Measurements from ENCODE around the gene ACOT12.
"Not testable (repeated sequence)": the region's sequence is repeated elsewhere in the genome, so short reads cannot be mapped to it uniquely, and the experiment has no call there.

ACOT12 gene

GRCh38 chr5:81349161-81349560, 44.8 kb downstream of the ACOT12 start:
- Histone ChIP-seq H2AFZ (ENCODE audit: low read length, unreplicated experiment) (no peak overlapping the region), H3K27me3 (ENCODE audit: insufficient read depth, low read length) (no peaks in the 10 kb centered on the region), H3K4me3 (ENCODE audit: low read depth, low read length) (no peak overlapping the region), H3K4me1 (ENCODE audit: control insufficient read depth, insufficient read depth, low read length, unreplicated experiment) (no peaks in the 10 kb centered on the region), H3K27ac (ENCODE audit: low read depth, low read length) (no peak overlapping the region), H3K36me3 (ENCODE audit: insufficient read depth, low read length) (no peaks in the 10 kb centered on the region), H3K79me2 (ENCODE audit: control insufficient read depth, insufficient read depth, low read length, unreplicated experiment) (no peaks in the 10 kb centered on the region)

- no peaks in the 10 kb centered on the region for H3K36me3 ChIP-seq (ENCODE audit: insufficient read depth, low read length)
- H2AFZ ChIP-seq (ENCODE audit: low read length, unreplicated experiment), result no peak overlapping the region
- H3K27me3 ChIP-seq (ENCODE audit: insufficient read depth, low read length), result no peaks in the 10 kb centered on the region
- no peak overlapping the region for H3K4me3 ChIP-seq (ENCODE audit: low read depth, low read length)
- H3K27ac ChIP-seq (ENCODE audit: low read depth, low read length), result no peak overlapping the region
- no peaks in the 10 kb centered on the region for H3K79me2 ChIP-seq (ENCODE audit: control insufficient read depth, insufficient read depth, low read length, unreplicated experiment)
- no peaks in the 10 kb centered on the region for H3K4me1 ChIP-seq (ENCODE audit: control insufficient read depth, insufficient read depth, low read length, unreplicated experiment)
These were observed 48.4 kb downstream of the ACOT12 start for GRCh38 chr5:81345411-81346003.

GRCh38 chr5:81344736-81345135, 49.2 kb downstream of the ACOT12 start:
- Histone ChIP-seq H3K4me1 (ENCODE audit: control insufficient read depth, insufficient read depth, low read length, unreplicated experiment) (no peaks in the 10 kb centered on the region), H3K36me3 (ENCODE audit: insufficient read depth, low read length) (no peaks in the 10 kb centered on the region), H3K79me2 (ENCODE audit: control insufficient read depth, insufficient read depth, low read length, unreplicated experiment) (no peaks in the 10 kb centered on the region), H2AFZ (ENCODE audit: low read length, unreplicated experiment) (no peak overlapping the region), H3K27ac (ENCODE audit: low read depth, low read length) (no peak overlapping the region), H3K4me3 (ENCODE audit: low read depth, low read length) (no peak overlapping the region), H3K27me3 (ENCODE audit: insufficient read depth, low read length) (no peaks in the 10 kb centered on the region)

GRCh38 chr5:81338213-81338612, 55.7 kb downstream of the ACOT12 start:
- H3K27me3 ChIP-seq (ENCODE audit: insufficient read depth, low read length); H2AFZ ChIP-seq (ENCODE audit: low read length, unreplicated experiment); H3K4me1 ChIP-seq (ENCODE audit: control insufficient read depth, insufficient read depth, low read length, unreplicated experiment): not testable (repeated sequence)

GRCh38 chr5:81337803-81338202, 56.1 kb downstream of the ACOT12 start:
- Histone ChIP-seq H3K36me3 (ENCODE audit: insufficient read depth, low read length) (no peaks in the 10 kb centered on the region), H3K79me2 (ENCODE audit: control insufficient read depth, insufficient read depth, low read length, unreplicated experiment) (no peaks in the 10 kb centered on the region), H3K4me1 (ENCODE audit: control insufficient read depth, insufficient read depth, low read length, unreplicated experiment) (no peaks in the 10 kb centered on the region), H3K27me3 (ENCODE audit: insufficient read depth, low read length) (no peaks in the 10 kb centered on the region), H3K27ac (ENCODE audit: low read depth, low read length) (no peak overlapping the region), H3K4me3 (ENCODE audit: low read depth, low read length) (no peak overlapping the region), H2AFZ (ENCODE audit: low read length, unreplicated experiment) (no peak overlapping the region)

More at GRCh38 chr5:81338213-81338612, 55.7 kb downstream of the ACOT12 start:
- not testable (repeated sequence) for H3K27ac ChIP-seq (ENCODE audit: low read depth, low read length); H3K4me3 ChIP-seq (ENCODE audit: low read depth, low read length); H3K36me3 ChIP-seq (ENCODE audit: insufficient read depth, low read length); H3K79me2 ChIP-seq (ENCODE audit: control insufficient read depth, insufficient read depth, low read length, unreplicated experiment)

GRCh38 chr5:81336556-81336955, 57.4 kb downstream of the ACOT12 start:
- H3K27ac ChIP-seq (ENCODE audit: low read depth, low read length), result no peak overlapping the region

GRCh38 chr5:81335946-81336345, 58.0 kb downstream of the ACOT12 start:
- Histone ChIP-seq H3K36me3 (ENCODE audit: insufficient read depth, low read length) (no peaks in the 10 kb centered on the region), H3K4me1 (ENCODE audit: control insufficient read depth, insufficient read depth, low read length, unreplicated experiment) (no peaks in the 10 kb centered on the region), H3K4me3 (ENCODE audit: low read depth, low read length) (no peak overlapping the region), H2AFZ (ENCODE audit: low read length, unreplicated experiment) (no peak overlapping the region), H3K27me3 (ENCODE audit: insufficient read depth, low read length) (no peaks in the 10 kb centered on the region), H3K27ac (ENCODE audit: low read depth, low read length) (no peak overlapping the region), H3K79me2 (ENCODE audit: control insufficient read depth, insufficient read depth, low read length, unreplicated experiment) (no peaks in the 10 kb centered on the region)

More at GRCh38 chr5:81336556-81336955, 57.4 kb downstream of the ACOT12 start:
- Histone ChIP-seq H2AFZ (ENCODE audit: low read length, unreplicated experiment) (no peak overlapping the region), H3K4me3 (ENCODE audit: low read depth, low read length) (no peak overlapping the region), H3K36me3 (ENCODE audit: insufficient read depth, low read length) (no peaks in the 10 kb centered on the region), H3K79me2 (ENCODE audit: control insufficient read depth, insufficient read depth, low read length, unreplicated experiment) (no peaks in the 10 kb centered on the region), H3K4me1 (ENCODE audit: control insufficient read depth, insufficient read depth, low read length, unreplicated experiment) (no peaks in the 10 kb centered on the region), H3K27me3 (ENCODE audit: insufficient read depth, low read length) (no peaks in the 10 kb centered on the region)

GRCh38 chr5:81334304-81335061, 59.5 kb downstream of the ACOT12 start:
- H3K4me3 ChIP-seq (ENCODE audit: low read depth, low read length), result no peak overlapping the region
- H3K79me2 ChIP-seq (ENCODE audit: control insufficient read depth, insufficient read depth, low read length, unreplicated experiment), result no peaks in the 10 kb centered on the region
- no peaks in the 10 kb centered on the region for H3K36me3 ChIP-seq (ENCODE audit: insufficient read depth, low read length)
- H3K27me3 ChIP-seq (ENCODE audit: insufficient read depth, low read length), result no peaks in the 10 kb centered on the region
- H2AFZ ChIP-seq (ENCODE audit: low read length, unreplicated experiment), result no peak overlapping the region
- H3K27ac ChIP-seq (ENCODE audit: low read depth, low read length), result no peak overlapping the region
- H3K4me1 ChIP-seq (ENCODE audit: control insufficient read depth, insufficient read depth, low read length, unreplicated experiment), result no peaks in the 10 kb centered on the region

GRCh38 chr5:81326554-81326953, 67.4 kb downstream of the ACOT12 start:
- H2AFZ ChIP-seq (ENCODE audit: low read length, unreplicated experiment), result no peak overlapping the region
- H3K36me3 ChIP-seq (ENCODE audit: insufficient read depth, low read length), result no peaks in the 10 kb centered on the region
- H3K27ac ChIP-seq (ENCODE audit: low read depth, low read length), result no peak overlapping the region
- no peaks in the 10 kb centered on the region for H3K4me1 ChIP-seq (ENCODE audit: control insufficient read depth, insufficient read depth, low read length, unreplicated experiment)
- no peaks in the 10 kb centered on the region for H3K27me3 ChIP-seq (ENCODE audit: insufficient read depth, low read length)
- no peak overlapping the region for H3K4me3 ChIP-seq (ENCODE audit: low read depth, low read length)
- H3K79me2 ChIP-seq (ENCODE audit: control insufficient read depth, insufficient read depth, low read length, unreplicated experiment), result no peaks in the 10 kb centered on the region

GRCh38 chr5:81317536-81317935, 76.4 kb downstream of the ACOT12 start:
- Histone ChIP-seq H3K4me1 (ENCODE audit: control insufficient read depth, insufficient read depth, low read length, unreplicated experiment) (peaks cover 8% of the 10 kb centered on the region), H3K4me3 (ENCODE audit: low read depth, low read length) (no peak overlapping the region), H3K79me2 (ENCODE audit: control insufficient read depth, insufficient read depth, low read length, unreplicated experiment) (no peaks in the 10 kb centered on the region), H3K36me3 (ENCODE audit: insufficient read depth, low read length) (peaks cover 11% of the 10 kb centered on the region), H3K27ac (ENCODE audit: low read depth, low read length) (no peak overlapping the region), H2AFZ (ENCODE audit: low read length, unreplicated experiment) (no peak overlapping the region), H3K27me3 (ENCODE audit: insufficient read depth, low read length) (no peaks in the 10 kb centered on the region)

- peaks cover 8% of the 10 kb centered on the region for H3K4me1 ChIP-seq (ENCODE audit: control insufficient read depth, insufficient read depth, low read length, unreplicated experiment)
- H3K27ac ChIP-seq (ENCODE audit: low read depth, low read length), result no peak overlapping the region
- H3K27me3 ChIP-seq (ENCODE audit: insufficient read depth, low read length), result no peaks in the 10 kb centered on the region
- no peak overlapping the region for H2AFZ ChIP-seq (ENCODE audit: low read length, unreplicated experiment)
- H3K36me3 ChIP-seq (ENCODE audit: insufficient read depth, low read length), result peaks cover 20% of the 10 kb centered on the region
- H3K4me3 ChIP-seq (ENCODE audit: low read depth, low read length), result no peak overlapping the region
- H3K79me2 ChIP-seq (ENCODE audit: control insufficient read depth, insufficient read depth, low read length, unreplicated experiment), result no peaks in the 10 kb centered on the region
These were observed 77.4 kb downstream of the ACOT12 start for GRCh38 chr5:81316571-81316970.
